Neutrophil (primary cell): ENCODE results near the gene CEP89.
"Not testable (repeated sequence)": the region's sequence is repeated elsewhere in the genome, so short reads cannot be mapped to it uniquely, and the experiment has no call there.

Experiments used
- H3K27ac ChIP-seq: fragments of 200-600 bp; sonication (generic); 2 replicates; pipeline ENCODE4 v1.5.1; 2016; ENCODE audit warnings: mild to moderate bottlenecking, moderate library complexity
- H3K27me3 ChIP-seq: fragments of 200-600 bp; sonication (generic); 2 replicates; pipeline ENCODE4 v1.6.0; 2016; ENCODE audit warnings: mild to moderate bottlenecking
- H3K36me3 ChIP-seq: fragments of 200-600 bp; sonication (generic); 2 replicates; pipeline ENCODE4 v1.5.1; 2017
- H3K4me1 ChIP-seq, 2 experiments: fragments of 200-600 bp in 1 of 2; sonication (generic) in 1 of 2; 1 replicate in 1 of 2; 2 replicates in 1 of 2; pipeline versions ENCODE4 v1.5.1 to v1.6.1; 2013 to 2016; ENCODE audit warnings: low read depth in 1 of 2, low read length in 1 of 2, mild to moderate bottlenecking in 1 of 2, moderate library complexity in 1 of 2; ENCODE audit not compliant: control insufficient read depth in 1 of 2, insufficient read depth in 1 of 2
- H3K4me3 ChIP-seq, 2 experiments: fragments of 200-600 bp in 1 of 2; sonication (generic) in 1 of 2; 1 replicate in 1 of 2; 2 replicates in 1 of 2; pipeline ENCODE4 v1.5.1; 2013 to 2016; ENCODE audit warnings: low read depth in 1 of 2, low read length in 1 of 2, mild to moderate bottlenecking in 1 of 2, moderate library complexity in 1 of 2
- H3K9me3 ChIP-seq: fragments of 200-600 bp; sonication (generic); 2 replicates; pipeline ENCODE4 v1.5.1; 2016
- CTCF ChIP-seq: fragments of 200-600 bp; sonication (generic); IDR thresholded peaks from 2 replicates; pipeline ENCODE4 v1.5.1; 2016; ENCODE audit warnings: antibody characterized with exemption

The CEP89 gene

GRCh38 chr19:32971715-32972540, at the start of gene CEP89, which contains the start of gene FAAP24:
Gene CEP89 (minus strand): TSS chr19:32971958. CDS start chr19:32971874, 84 bp downstream.
Gene FAAP24 (plus strand): TSS chr19:32972242. CDS start chr19:32973197, 955 bp downstream.
- H3K36me3 ChIP-seq = no peaks in the 10 kb centered on the region
- no peaks in the 10 kb centered on the region for H3K9me3 ChIP-seq
- peaks cover 12 to 22% of the 10 kb centered on the region in 2 experiments for H3K4me1 ChIP-seq
- no peaks in the 10 kb centered on the region for H3K27me3 ChIP-seq
- H3K4me3 ChIP-seq = peak within 1 kb of the TSS; percentile 93 to 94
- peak; percentile 40 for TF ChIP-seq CTCF
- peak within 1 kb of the TSS; percentile 80 for H3K27ac ChIP-seq

- not testable (repeated sequence) for H3K4me1 ChIP-seq, H3K27ac ChIP-seq, H3K9me3 ChIP-seq, H3K4me3 ChIP-seq, H3K27me3 ChIP-seq, H3K36me3 ChIP-seq
Measured at GRCh38 chr19:33010891-33011290, 39.1 kb upstream of the CEP89 start.

GRCh38 chr19:33008738-33009137, 37.0 kb upstream of the CEP89 start:
- Histone ChIP-seq H3K36me3 (no peaks in the 10 kb centered on the region), H3K27ac (no peak overlapping the region), H3K4me1 (no peaks in the 10 kb centered on the region), H3K27me3 (peaks cover 3% of the 10 kb centered on the region), H3K9me3 (no peaks in the 10 kb centered on the region), H3K4me3 (no peak overlapping the region)
- TF ChIP-seq CTCF = no peak

- H3K36me3 ChIP-seq = no peaks in the 10 kb centered on the region
- no peak for TF ChIP-seq CTCF
Measured at GRCh38 chr19:33005440-33005839, 33.7 kb upstream of the CEP89 start.

GRCh38 chr19:33003424-33004024, 31.8 kb upstream of the CEP89 start:
- H3K27ac ChIP-seq, H3K9me3 ChIP-seq, H3K27me3 ChIP-seq, H3K36me3 ChIP-seq, H3K4me3 ChIP-seq, H3K4me1 ChIP-seq: not testable (repeated sequence)

More at GRCh38 chr19:33005440-33005839, 33.7 kb upstream of the CEP89 start:
- no peak overlapping the region for H3K4me3 ChIP-seq
- no peaks in the 10 kb centered on the region for H3K9me3 ChIP-seq
- no peaks in the 10 kb centered on the region for H3K4me1 ChIP-seq
- H3K27me3 ChIP-seq = peaks cover 8% of the 10 kb centered on the region
- H3K27ac ChIP-seq = no peak overlapping the region

- H3K4me1 ChIP-seq, H3K9me3 ChIP-seq, H3K27me3 ChIP-seq, H3K27ac ChIP-seq, H3K4me3 ChIP-seq, H3K36me3 ChIP-seq: not testable (repeated sequence)
Measured at GRCh38 chr19:33002126-33002865, 30.5 kb upstream of the CEP89 start.
